ENCODE results near the gene THRAP3. TPM values are rescaled to one million over a fixed set of nuclear protein-coding genes. Genes with fewer than 3 reads are reported as not detected.

Gene THRAP3
- total and polyA plus RNA-seq, 2 experiments from 2014 or later: 61.5 to 95.2 TPM

DNA sequence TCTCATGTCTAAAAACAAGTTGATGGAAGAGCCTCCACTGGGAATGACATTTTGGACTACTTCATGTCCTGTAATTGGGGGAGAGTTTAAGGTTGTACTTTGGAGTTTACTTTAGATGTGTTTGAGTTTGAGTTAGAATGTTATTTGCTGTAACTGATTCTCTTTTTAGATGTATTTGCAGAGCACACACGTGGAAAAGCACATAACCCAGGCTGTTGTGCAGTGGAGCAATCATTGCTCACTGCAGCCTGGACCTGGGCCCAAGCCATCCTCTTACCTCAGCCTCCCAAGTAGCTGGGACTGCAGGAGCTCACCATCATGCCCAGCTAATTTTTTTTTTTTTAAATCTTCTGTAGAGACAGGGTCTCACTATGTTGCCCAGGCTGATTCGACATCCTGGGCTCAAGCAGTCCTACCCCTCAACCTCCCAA, 45.2 kb downstream of the THRAP3 start:
- H2AFZ ChIP-seq: no peak overlapping the region
- 53 to 55% methylated on average over 2 of the region's 2 CpGs for WGBS, 2 experiments (ENCODE audit: low coverage in 1 of 2, low lambda C conversion rate in 2 of 2, missing lambda C conversion rate in 2 of 2)
- H3K9me2 ChIP-seq (ENCODE audit: insufficient read depth): no peaks in the 10 kb centered on the region
- peak; percentile 62 for DNase-seq
- H3K9ac ChIP-seq: no peak overlapping the region
- peak overlapping the region; percentile 24 for H3K27ac ChIP-seq
- H3F3A ChIP-seq (ENCODE audit: insufficient read depth): peaks cover 30% of the 10 kb centered on the region
- H3K9me3 ChIP-seq (ENCODE audit: low read depth): no peaks in the 10 kb centered on the region
- H3K36me3 ChIP-seq (ENCODE audit: low read depth): peaks cover 31% of the 10 kb centered on the region; the same call in 1 of the 2 replicates
- H3K4me2 ChIP-seq (ENCODE audit: unreplicated experiment): no peak overlapping the region
- TF ChIP-seq EZH2phosphoT487 (IDR thresholded peaks at IDR 0.05; ENCODE audit: insufficient read depth, low read depth) (no peak), EZH2 (IDR thresholded peaks at IDR 0.05; ENCODE audit: insufficient read depth, poor library complexity, severe bottlenecking) (no peak)
- no peaks in the 10 kb centered on the region for H3K27me3 ChIP-seq (replicated peaks; ENCODE audit: insufficient read depth)
- no peaks in the 10 kb centered on the region for H4K20me1 ChIP-seq (ENCODE audit: insufficient read depth)
- in situ Hi-C loops (cut with MboI): no loop called here
- no peaks in the 10 kb centered on the region for H3K4me1 ChIP-seq (ENCODE audit: insufficient read depth)
- H3K79me2 ChIP-seq (ENCODE audit: insufficient read depth): peaks cover 97% of the 10 kb centered on the region
- H3K4me3 ChIP-seq: no peak overlapping the region

- Histone ChIP-seq H3K4me2 (ENCODE audit: unreplicated experiment) (no peak overlapping the region), H2AFZ (no peak overlapping the region), H4K20me1 (ENCODE audit: insufficient read depth) (no peaks in the 10 kb centered on the region), H3K79me2 (ENCODE audit: insufficient read depth) (peaks cover 100% of the 10 kb centered on the region), H3K4me3 (no peak overlapping the region), H3K36me3 (ENCODE audit: low read depth) (peaks cover 25% of the 10 kb centered on the region; the same call in 1 of the 2 replicates), H3K9me3 (ENCODE audit: low read depth) (no peaks in the 10 kb centered on the region), H3K4me1 (ENCODE audit: insufficient read depth) (no peaks in the 10 kb centered on the region), H3K9ac (no peak overlapping the region), H3F3A (ENCODE audit: insufficient read depth) (peaks cover 25% of the 10 kb centered on the region), H3K27ac (no peak overlapping the region), H3K27me3 (replicated peaks; ENCODE audit: insufficient read depth) (no peaks in the 10 kb centered on the region), H3K9me2 (ENCODE audit: insufficient read depth) (no peaks in the 10 kb centered on the region)
- in situ Hi-C loops (cut with MboI): no loop called here
- 90 to 92% methylated on average over 5 of the region's 5 CpGs for WGBS, 2 experiments (ENCODE audit: low coverage in 1 of 2, low lambda C conversion rate in 2 of 2, missing lambda C conversion rate in 2 of 2)
- no peak for TF ChIP-seq EZH2 (IDR thresholded peaks at IDR 0.05; ENCODE audit: insufficient read depth, poor library complexity, severe bottlenecking)
- no peak for TF ChIP-seq EZH2phosphoT487 (IDR thresholded peaks at IDR 0.05; ENCODE audit: insufficient read depth, low read depth)
- no peak for DNase-seq
These were observed 48.8 kb downstream of the THRAP3 start for GRCh38 chr1:36273024-36273423.

DNA sequence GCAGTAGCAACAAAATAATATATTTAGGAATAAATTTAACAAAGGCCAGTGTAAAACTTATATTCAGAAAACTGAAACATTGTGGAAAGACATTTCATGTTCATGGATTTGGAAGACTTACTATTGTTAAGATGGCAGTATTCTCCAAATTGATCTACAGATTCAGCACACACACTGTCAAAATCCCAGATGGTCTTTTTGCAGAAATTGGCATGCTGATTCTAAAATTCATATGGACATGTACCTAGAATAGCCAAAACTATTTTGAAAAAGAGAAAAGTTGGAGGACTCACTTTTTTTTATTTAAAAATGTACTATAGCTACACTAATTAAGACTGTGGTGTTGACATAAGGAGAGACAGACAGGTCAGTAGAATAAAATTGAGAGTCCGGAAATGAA, 50.0 kb downstream of the THRAP3 start:
- Histone ChIP-seq H3F3A (ENCODE audit: insufficient read depth) (peaks cover 25% of the 10 kb centered on the region), H3K4me3 (no peak overlapping the region), H3K9me2 (ENCODE audit: insufficient read depth) (no peaks in the 10 kb centered on the region), H4K20me1 (ENCODE audit: insufficient read depth) (no peaks in the 10 kb centered on the region), H2AFZ (no peak overlapping the region), H3K4me2 (ENCODE audit: unreplicated experiment) (no peak overlapping the region), H3K27ac (no peak overlapping the region), H3K36me3 (ENCODE audit: low read depth) (peaks cover 25% of the 10 kb centered on the region; the same call in 1 of the 2 replicates), H3K9me3 (ENCODE audit: low read depth) (no peaks in the 10 kb centered on the region), H3K9ac (no peak overlapping the region), H3K4me1 (ENCODE audit: insufficient read depth) (peaks cover 4% of the 10 kb centered on the region), H3K79me2 (ENCODE audit: insufficient read depth) (peaks cover 100% of the 10 kb centered on the region), H3K27me3 (replicated peaks; ENCODE audit: insufficient read depth) (no peaks in the 10 kb centered on the region)
- TF ChIP-seq EZH2phosphoT487 (IDR thresholded peaks at IDR 0.05; ENCODE audit: insufficient read depth, low read depth): no peak
- no peak for TF ChIP-seq EZH2 (IDR thresholded peaks at IDR 0.05; ENCODE audit: insufficient read depth, poor library complexity, severe bottlenecking)
- 94 to 100% methylated on average over 1 of the region's 1 CpG for WGBS, 2 experiments (ENCODE audit: low coverage in 1 of 2, low lambda C conversion rate in 2 of 2, missing lambda C conversion rate in 2 of 2)
- in situ Hi-C loops (cut with MboI): no loop called here
- DNase-seq: no peak

GRCh38 chr1:36276688-36277087, 52.4 kb downstream of the THRAP3 start:
- Histone ChIP-seq H3K9me2 (ENCODE audit: insufficient read depth) (no peaks in the 10 kb centered on the region), H3K4me2 (ENCODE audit: unreplicated experiment) (no peak overlapping the region), H4K20me1 (ENCODE audit: insufficient read depth) (peaks cover 9% of the 10 kb centered on the region), H3K9me3 (ENCODE audit: low read depth) (no peaks in the 10 kb centered on the region), H3K4me3 (no peak overlapping the region), H3K4me1 (ENCODE audit: insufficient read depth) (peaks cover 15% of the 10 kb centered on the region), H3F3A (ENCODE audit: insufficient read depth) (peaks cover 30% of the 10 kb centered on the region), H3K79me2 (ENCODE audit: insufficient read depth) (peaks cover 100% of the 10 kb centered on the region), H3K36me3 (ENCODE audit: low read depth) (peaks cover 15% of the 10 kb centered on the region; the same call in 1 of the 2 replicates), H3K9ac (no peak overlapping the region), H2AFZ (no peak overlapping the region), H3K27ac (no peak overlapping the region), H3K27me3 (replicated peaks; ENCODE audit: insufficient read depth) (no peaks in the 10 kb centered on the region)
- TF ChIP-seq EZH2 (IDR thresholded peaks at IDR 0.05; ENCODE audit: insufficient read depth, poor library complexity, severe bottlenecking): no peak
- TF ChIP-seq EZH2phosphoT487 (IDR thresholded peaks at IDR 0.05; ENCODE audit: insufficient read depth, low read depth): no peak
- no peak for DNase-seq
- 95 to 97% methylated on average over 6 of the region's 6 CpGs for WGBS, 2 experiments (ENCODE audit: low coverage in 1 of 2, low lambda C conversion rate in 2 of 2, missing lambda C conversion rate in 2 of 2)
- in situ Hi-C loops (cut with MboI): no loop called here

Data from GM23248 (cell line).